A549 treated with ZK216348 at 1 μM for 4 hours (cell line): Measurements from ENCODE around the gene ZNF397. TPM values are rescaled to one million over a fixed set of nuclear protein-coding genes. Genes with fewer than 3 reads are reported as not detected.

Experiments
- total RNA-seq: library from RNA; stranded (reverse); fragments of 200-300 nt; extraction: Qiagen RNA extraction; gene quantifications from 5 replicates; pipeline ENCODE4 v1.2.3, GENCODE V29; 2022; ENCODE audit warnings: low read depth

The ZNF397 gene
- 3.2 to 5.9 TPM (median 4.6 TPM) in 5 replicates for total RNA-seq

GRCh38 chr18:35240664-35241447 is at the start of gene ZNF397:
TSS of gene ZNF397 (plus strand) at chr18:35241034. CDS start at chr18:35242471, 1,437 bp downstream.

GRCh38 chr18:35290094-35290735 is 49.4 kb downstream of the ZNF397 start, which contains the start of gene ZSCAN30:
TSS of gene ZSCAN30 (minus strand) at chr18:35290229. CDS start at chr18:35264352, 25,877 bp downstream.

Other genes starting within 250 kb of the ZNF397 start
- gene MAPRE2, start 199.6 kb upstream of the ZNF397 start, total RNA-seq = 11.5 to 17.0 TPM (median 12.8 TPM) in 5 replicates
- gene ZSCAN30, start 49.2 kb downstream of the ZNF397 start, total RNA-seq = 0.42 to 1.2 TPM (median 0.68 TPM) in 5 replicates
- gene ZNF24, start 103.4 kb downstream of the ZNF397 start, total RNA-seq = 8.6 to 13.4 TPM (median 11.5 TPM) in 5 replicates
- gene ZNF396, start 136.3 kb downstream of the ZNF397 start, total RNA-seq = 0.57 to 1.2 TPM (median 0.74 TPM) in 5 replicates